K562 (cell line): Measurements from ENCODE around the gene RBBP8. TPM values are rescaled to one million over a fixed set of nuclear protein-coding genes. Genes with fewer than 3 reads are reported as not detected.

Experiments used
- CXXC5 ChIP-seq: fragments of 250-450 bp; sonication (Bioruptor Pico); IDR thresholded peaks from 2 replicates; pipeline ENCODE4 v1.8.0; 2022; ENCODE audit warnings: inconsistent platforms, mild to moderate bottlenecking, moderate library complexity
- ETS2 ChIP-seq: IDR thresholded peaks from 2 replicates; pipeline ENCODE4 v1.6.1; 2016; ENCODE audit warnings: borderline replicate concordance, missing genetic modification characterization, mild to moderate bottlenecking, moderate library complexity, missing compliant biosample characterization; ENCODE audit not compliant: poor library complexity, severe bottlenecking
- ILF3 ChIP-seq: fragments of 450-650 bp; IDR thresholded peaks from 2 replicates; pipeline ENCODE4 v1.6.1; 2018; ENCODE audit warnings: antibody characterized with exemption, mild to moderate bottlenecking, moderate library complexity, borderline replicate concordance
- MED1 ChIP-seq: sonication (generic); formaldehyde crosslinking; IDR thresholded peaks from 2 replicates; pipeline ENCODE4 v1.8.1; 2023; ENCODE audit warnings: missing genetic modification reagents, borderline replicate concordance
- MTF1 ChIP-seq: fragments of 250-450 bp; sonication (Bioruptor Pico); IDR thresholded peaks from 2 replicates; pipeline ENCODE4 v1.9.0; 2021; ENCODE audit warnings: moderate library complexity, mild to moderate bottlenecking, inconsistent platforms, borderline replicate concordance
- NONO ChIP-seq, 2 experiments: fragments of 200-400 bp in 1 of 2; fragments of 450-650 bp in 1 of 2; formaldehyde crosslinking in 1 of 2; IDR thresholded peaks; 2 replicates each; pipeline ENCODE4 v1.6.1; 2017; ENCODE audit warnings: low read depth in 2 of 2, mild to moderate bottlenecking in 2 of 2, moderate library complexity in 2 of 2, low read length in 1 of 2
- PHF21A ChIP-seq: fragments of 450-650 bp; IDR thresholded peaks from 2 replicates; pipeline ENCODE4 v1.6.1; 2017; ENCODE audit warnings: low read depth, borderline replicate concordance
- PURB ChIP-seq: sonication (generic); formaldehyde crosslinking; IDR thresholded peaks from 2 replicates; pipeline ENCODE4 v1.9.0; 2021; ENCODE audit warnings: low read depth, mild to moderate bottlenecking, missing genetic modification reagents
- SETDB1 ChIP-seq: IDR thresholded peaks from one replicate; pipeline ENCODE4 v1.6.1; 2012; ENCODE audit warnings: low read length, control low read depth, inconsistent platforms
- SMARCA4 ChIP-seq: fragments of 450-650 bp; IDR thresholded peaks from 2 replicates; pipeline ENCODE4 v1.6.1; 2016
- SMC3 ChIP-seq: conservative IDR thresholded peaks from 2 replicates; pipeline ENCODE4 v1.6.1; 2011; ENCODE audit warnings: low read depth, low read length, improper control_type of control experiment; ENCODE audit not compliant: insufficient read depth
- SP2 ChIP-seq: IDR thresholded peaks from 2 replicates; pipeline ENCODE4 v1.6.1; 2011; ENCODE audit warnings: mild to moderate bottlenecking, low read depth, low read length, moderate library complexity; ENCODE audit not compliant: poor library complexity, severe bottlenecking; ENCODE audit errors: extremely low read depth
- TCF7 ChIP-seq: sonication (generic); IDR thresholded peaks from 2 replicates; pipeline ENCODE4 v1.6.1; 2016; ENCODE audit warnings: antibody characterized with exemption, borderline replicate concordance
- ZC3H11A ChIP-seq: IDR thresholded peaks from 2 replicates; pipeline ENCODE4 v1.6.1; 2012; ENCODE audit warnings: low read depth, low read length, improper control_type of control experiment
- ZNF121 ChIP-seq: sonication (generic); formaldehyde crosslinking; conservative IDR thresholded peaks from 2 replicates; pipeline ENCODE4 v1.8.0; 2022; ENCODE audit warnings: missing genetic modification reagents
- ZNF253 ChIP-seq: fragments of 250-450 bp; sonication (Bioruptor Pico); conservative IDR thresholded peaks from 2 replicates; pipeline ENCODE4 v1.6.1; 2021; ENCODE audit warnings: mild to moderate bottlenecking
- ZNF316 ChIP-seq: fragments of 450-650 bp; IDR thresholded peaks from 2 replicates; pipeline ENCODE4 v1.6.1; 2016
- ZNF507 ChIP-seq: conservative IDR thresholded peaks from 2 replicates; pipeline ENCODE4 v1.6.1; 2017; ENCODE audit warnings: missing genetic modification characterization, missing compliant biosample characterization
- ZNF561 ChIP-seq: fragments of 450-650 bp; formaldehyde crosslinking; conservative IDR thresholded peaks from 2 replicates; pipeline ENCODE4 v1.4.0; 2020; ENCODE audit warnings: mild to moderate bottlenecking, moderate library complexity
- polyA plus RNA-seq, 8 experiments: library from polyadenylated mRNA; depleted of rRNA in 4 of 8; stranded (reverse) in 5 of 8; unstranded in 3 of 8; fragments of >200 nt; fragmentation: Nextera tagmentation in 2 of 8; fragmentation: Illumina TruSeq in 1 of 8; extraction: Ambion mirVana in 2 of 8; extraction: Trizol in 1 of 8; gene quantifications; 2 replicates each; pipeline versions ENCODE4 v1.2.1 to v1.2.3, GENCODE V29; 2011 to 2014; ENCODE audit warnings: inconsistent platforms in 1 of 8, missing spikeins in 1 of 8
- total RNA-seq, 7 experiments: library from RNA; depleted of rRNA in 6 of 7; stranded (reverse); fragments of >200 nt in 6 of 7; fragmentation: Illumina TruSeq in 2 of 7; extraction: Trizol in 2 of 7; gene quantifications; 2 replicates each; pipeline versions ENCODE4 v1.2.1 to v1.2.3, GENCODE V29; 2011 to 2021; ENCODE audit warnings: low replicate concordance in 1 of 7
- TF ChIP-seq, protein P1 (sequence below), 3 experiments: fragments of 200-800 bp in 1 of 3; sonication (Bioruptor generic) in 1 of 3; sonication (generic) in 1 of 3; formaldehyde crosslinking in 1 of 3; IDR thresholded peaks; 2 replicates each; pipeline versions ENCODE4 v1.6.1 to v1.8.0; 2016 to 2022; ENCODE audit warnings: mild to moderate bottlenecking in 2 of 3, missing compliant biosample characterization in 2 of 3, missing genetic modification characterization in 2 of 3, missing genetic modification reagents in 1 of 3
- TF ChIP-seq, protein P2 (sequence below): fragments of 450-650 bp; IDR thresholded peaks from 2 replicates; pipeline ENCODE4 v1.7.0; 2016; ENCODE audit warnings: borderline replicate concordance
- TF ChIP-seq, protein P3 (sequence below): sonication (generic); formaldehyde crosslinking; IDR thresholded peaks from 2 replicates; pipeline ENCODE4 v1.8.1; 2023; ENCODE audit warnings: mild to moderate bottlenecking, missing genetic modification reagents

Gene RBBP8
- total and polyA plus RNA-seq, 9 of the 15 experiments (the other 6 are each of a cell fraction or from before 2014, with no cell fraction given) = 28.4 to 63.1 (median 48.9) TPM

DNA sequence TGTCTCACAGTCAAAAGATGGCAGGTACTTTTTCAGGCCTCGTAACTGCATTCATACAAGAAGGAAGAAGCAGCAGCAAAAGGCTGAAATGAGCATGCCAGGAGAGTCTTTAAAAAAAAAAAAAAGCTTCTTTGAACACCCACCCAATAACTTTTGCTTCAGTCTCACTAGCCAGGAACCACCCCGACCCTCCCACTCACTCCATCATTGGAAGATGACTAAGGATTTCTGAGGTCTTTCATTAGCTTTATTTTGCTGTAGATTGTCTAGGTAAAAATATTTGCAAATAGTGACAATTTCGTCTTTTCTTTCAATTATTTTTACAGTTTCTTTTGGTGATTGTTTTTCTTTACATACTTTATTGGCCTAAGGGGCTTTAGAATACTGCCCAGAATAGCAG lies 37.9 kb downstream of the RBBP8 start (continued):
- TF ChIP-seq NONO (IDR thresholded peaks at IDR 0.05; ENCODE audit: low read depth in 2 of 2, low read length in 1 of 2) (no peak), PURB (no peak), SETDB1 (no peak), TCF7 (no peak), ZNF121 (CRISPR knock-in tag) (no peak), ILF3 (no peak), ZNF253 (CRISPR knock-in tag) (no peak), PHF21A (no peak), MED1 (no peak), SMC3 (no peak), SMARCA4 (no peak), ZNF507 (tag) (no peak), ZNF316 (peak; percentile 83), MTF1 (no peak), ETS2 (tag) (no peak), ZNF561 (CRISPR knock-in tag) (no peak), CXXC5 (no peak), SP2 (no peak), ZC3H11A (no peak)
- TF ChIP-seq, protein P1, sequence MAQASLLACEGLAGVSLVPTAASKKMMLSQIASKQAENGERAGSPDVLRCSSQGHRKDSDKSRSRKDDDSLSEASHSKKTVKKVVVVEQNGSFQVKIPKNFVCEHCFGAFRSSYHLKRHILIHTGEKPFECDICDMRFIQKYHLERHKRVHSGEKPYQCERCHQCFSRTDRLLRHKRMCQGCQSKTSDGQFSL (CRISPR knock-in tag; IDR thresholded peaks at IDR 0.05) = no peak
- TF ChIP-seq, protein P1 (tag; IDR thresholded peaks at IDR 0.05) = no peak
- TF ChIP-seq, protein P2, sequence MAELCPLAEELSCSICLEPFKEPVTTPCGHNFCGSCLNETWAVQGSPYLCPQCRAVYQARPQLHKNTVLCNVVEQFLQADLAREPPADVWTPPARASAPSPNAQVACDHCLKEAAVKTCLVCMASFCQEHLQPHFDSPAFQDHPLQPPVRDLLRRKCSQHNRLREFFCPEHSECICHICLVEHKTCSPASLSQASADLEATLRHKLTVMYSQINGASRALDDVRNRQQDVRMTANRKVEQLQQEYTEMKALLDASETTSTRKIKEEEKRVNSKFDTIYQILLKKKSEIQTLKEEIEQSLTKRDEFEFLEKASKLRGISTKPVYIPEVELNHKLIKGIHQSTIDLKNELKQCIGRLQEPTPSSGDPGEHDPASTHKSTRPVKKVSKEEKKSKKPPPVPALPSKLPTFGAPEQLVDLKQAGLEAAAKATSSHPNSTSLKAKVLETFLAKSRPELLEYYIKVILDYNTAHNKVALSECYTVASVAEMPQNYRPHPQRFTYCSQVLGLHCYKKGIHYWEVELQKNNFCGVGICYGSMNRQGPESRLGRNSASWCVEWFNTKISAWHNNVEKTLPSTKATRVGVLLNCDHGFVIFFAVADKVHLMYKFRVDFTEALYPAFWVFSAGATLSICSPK = no peak
- TF ChIP-seq, protein P3, sequence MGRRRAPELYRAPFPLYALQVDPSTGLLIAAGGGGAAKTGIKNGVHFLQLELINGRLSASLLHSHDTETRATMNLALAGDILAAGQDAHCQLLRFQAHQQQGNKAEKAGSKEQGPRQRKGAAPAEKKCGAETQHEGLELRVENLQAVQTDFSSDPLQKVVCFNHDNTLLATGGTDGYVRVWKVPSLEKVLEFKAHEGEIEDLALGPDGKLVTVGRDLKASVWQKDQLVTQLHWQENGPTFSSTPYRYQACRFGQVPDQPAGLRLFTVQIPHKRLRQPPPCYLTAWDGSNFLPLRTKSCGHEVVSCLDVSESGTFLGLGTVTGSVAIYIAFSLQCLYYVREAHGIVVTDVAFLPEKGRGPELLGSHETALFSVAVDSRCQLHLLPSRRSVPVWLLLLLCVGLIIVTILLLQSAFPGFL (CRISPR knock-in tag) = no peak
